Measurements from ENCODE around the gene ABR.

ABR gene

GRCh38 chr17:1033503-1033902 is 146.3 kb downstream of the ABR start:
- H4K20me1 ChIP-seq (ENCODE audit: insufficient read depth, low read length, poor library complexity, severe bottlenecking): peaks cover 2% of the 10 kb centered on the region
- H3K36me3 ChIP-seq (ENCODE audit: insufficient read depth, low read length): no peaks in the 10 kb centered on the region
- H2AFZ ChIP-seq (ENCODE audit: low read length): no peak overlapping the region
- H3F3A ChIP-seq (ENCODE audit: low read depth): no peaks in the 10 kb centered on the region
- H3K27me3 ChIP-seq (ENCODE audit: insufficient read depth, low read length, poor library complexity, severe bottlenecking): no peaks in the 10 kb centered on the region
- H3K9me2 ChIP-seq (replicated peaks; ENCODE audit: low read depth, low read length): no peaks in the 10 kb centered on the region
- no peak overlapping the region for H3K4me3 ChIP-seq (ENCODE audit: low read length, poor library complexity, severe bottlenecking)
- H3K4me1 ChIP-seq (ENCODE audit: insufficient read depth, low read length, poor library complexity, severe bottlenecking): no peaks in the 10 kb centered on the region
- TF ChIP-seq CTCF (conservative IDR thresholded peaks at IDR 0.05; ENCODE audit: low read length) (no peak), EZH2phosphoT487 (IDR thresholded peaks at IDR 0.05; ENCODE audit: borderline replicate concordance) (no peak)
- H3K79me2 ChIP-seq (ENCODE audit: insufficient read depth, low read length): no peaks in the 10 kb centered on the region
- no peaks in the 10 kb centered on the region for H3K9me3 ChIP-seq (ENCODE audit: insufficient read depth, low read depth, low read length)
- H3K4me2 ChIP-seq (ENCODE audit: low read depth, low read length, poor library complexity, severe bottlenecking): no peak overlapping the region
- no peak overlapping the region for H3K9ac ChIP-seq (ENCODE audit: low read depth, low read length, poor library complexity, severe bottlenecking)

- no peak for TF ChIP-seq EZH2phosphoT487 (IDR thresholded peaks at IDR 0.05; ENCODE audit: borderline replicate concordance)
- Histone ChIP-seq H3K9me2 (replicated peaks; ENCODE audit: low read depth, low read length) (no peaks in the 10 kb centered on the region), H3K9me3 (ENCODE audit: insufficient read depth, low read depth, low read length) (no peaks in the 10 kb centered on the region), H3K79me2 (ENCODE audit: insufficient read depth, low read length) (no peaks in the 10 kb centered on the region), H3K4me2 (ENCODE audit: low read depth, low read length, poor library complexity, severe bottlenecking) (no peak overlapping the region), H4K20me1 (ENCODE audit: insufficient read depth, low read length, poor library complexity, severe bottlenecking) (peaks cover 2% of the 10 kb centered on the region), H3K4me3 (ENCODE audit: low read length, poor library complexity, severe bottlenecking) (no peak overlapping the region), H3K4me1 (ENCODE audit: insufficient read depth, low read length, poor library complexity, severe bottlenecking) (no peaks in the 10 kb centered on the region), H3K36me3 (ENCODE audit: insufficient read depth, low read length) (no peaks in the 10 kb centered on the region), H3K27me3 (ENCODE audit: insufficient read depth, low read length, poor library complexity, severe bottlenecking) (no peaks in the 10 kb centered on the region), H3K9ac (ENCODE audit: low read depth, low read length, poor library complexity, severe bottlenecking) (no peak overlapping the region), H2AFZ (ENCODE audit: low read length) (no peak overlapping the region), H3F3A (ENCODE audit: low read depth) (no peaks in the 10 kb centered on the region)
Observed at GRCh38 chr17:1032391-1032790, 147.4 kb downstream of the ABR start.

- Histone ChIP-seq H3K4me2 (ENCODE audit: low read depth, low read length, poor library complexity, severe bottlenecking) (no peak overlapping the region), H3K27me3 (ENCODE audit: insufficient read depth, low read length, poor library complexity, severe bottlenecking) (no peaks in the 10 kb centered on the region), H3F3A (ENCODE audit: low read depth) (no peaks in the 10 kb centered on the region), H3K9ac (ENCODE audit: low read depth, low read length, poor library complexity, severe bottlenecking) (no peak overlapping the region), H3K4me1 (ENCODE audit: insufficient read depth, low read length, poor library complexity, severe bottlenecking) (no peaks in the 10 kb centered on the region), H4K20me1 (ENCODE audit: insufficient read depth, low read length, poor library complexity, severe bottlenecking) (peaks cover 2% of the 10 kb centered on the region), H3K79me2 (ENCODE audit: insufficient read depth, low read length) (no peaks in the 10 kb centered on the region), H3K9me2 (replicated peaks; ENCODE audit: low read depth, low read length) (no peaks in the 10 kb centered on the region), H3K9me3 (ENCODE audit: insufficient read depth, low read depth, low read length) (no peaks in the 10 kb centered on the region), H3K36me3 (ENCODE audit: insufficient read depth, low read length) (no peaks in the 10 kb centered on the region), H2AFZ (ENCODE audit: low read length) (no peak overlapping the region), H3K4me3 (ENCODE audit: low read length, poor library complexity, severe bottlenecking) (no peak overlapping the region)
- TF ChIP-seq EZH2phosphoT487 (IDR thresholded peaks at IDR 0.05; ENCODE audit: borderline replicate concordance) (no peak), CTCF (conservative IDR thresholded peaks at IDR 0.05; ENCODE audit: low read length) (no peak)
Observed at GRCh38 chr17:1031711-1032110, 148.1 kb downstream of the ABR start.

All from Loucy (cell line).